Eye (tissue), 1 donor: Measurements from ENCODE around the gene ALKAL2.

Experiments
- DNase-seq: peaks from one replicate; pipeline ENCODE4 v3.0.0-alpha.2; 2015

Gene ALKAL2

DNA sequence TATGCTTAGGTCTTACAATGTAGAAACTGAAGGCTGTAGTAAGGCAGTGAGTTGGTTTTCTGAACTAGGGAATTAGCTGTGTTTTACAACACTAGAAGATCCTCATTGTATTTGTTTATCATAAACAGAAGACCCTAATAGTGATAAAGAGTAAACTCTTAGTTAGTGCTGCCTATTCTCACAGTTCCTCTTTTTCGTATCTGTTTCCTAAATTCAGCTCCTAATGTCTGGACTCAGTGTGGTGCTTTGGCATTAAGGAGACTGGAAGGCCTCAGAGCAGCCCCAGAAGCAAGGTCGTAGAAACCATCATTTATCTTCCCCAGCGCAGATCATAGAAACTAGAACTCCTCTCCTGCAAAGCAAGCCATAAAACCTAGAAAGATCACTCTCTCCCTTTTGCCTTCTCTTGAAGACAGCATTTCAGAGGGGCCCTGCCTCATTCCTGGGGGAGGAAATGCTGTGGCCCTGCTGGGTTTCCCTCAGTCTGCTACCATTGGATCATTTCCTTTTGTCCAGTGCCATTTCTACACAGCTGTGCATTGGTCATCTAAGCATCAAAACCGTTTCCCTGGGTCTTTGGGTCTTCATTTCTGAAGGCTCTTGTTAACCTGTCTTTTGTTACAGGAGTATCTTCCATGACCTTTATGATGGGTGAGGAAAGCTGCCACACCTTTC lies 18.4 kb downstream of the ALKAL2 start:
- DNase-seq = no peak

DNA sequence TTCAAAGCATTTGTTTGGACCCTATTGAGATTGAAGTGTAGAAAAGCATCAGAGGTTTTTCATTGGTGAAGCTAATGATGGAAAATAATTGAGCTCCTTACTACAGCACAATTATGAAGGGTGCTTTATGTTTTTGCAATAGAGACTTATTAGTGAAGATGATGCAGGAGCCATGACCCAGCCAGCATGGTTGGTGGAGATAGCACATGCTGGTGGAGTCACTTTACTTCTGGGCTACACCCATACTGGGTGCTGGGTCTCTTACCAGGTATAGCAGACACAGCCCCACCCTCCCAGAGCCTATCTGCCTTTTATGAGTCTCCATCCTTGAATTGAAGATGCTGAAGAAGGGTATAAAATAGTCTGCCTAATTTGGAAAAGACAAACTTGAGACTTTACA lies 19.6 kb downstream of the ALKAL2 start:
- DNase-seq = no peak

DNA sequence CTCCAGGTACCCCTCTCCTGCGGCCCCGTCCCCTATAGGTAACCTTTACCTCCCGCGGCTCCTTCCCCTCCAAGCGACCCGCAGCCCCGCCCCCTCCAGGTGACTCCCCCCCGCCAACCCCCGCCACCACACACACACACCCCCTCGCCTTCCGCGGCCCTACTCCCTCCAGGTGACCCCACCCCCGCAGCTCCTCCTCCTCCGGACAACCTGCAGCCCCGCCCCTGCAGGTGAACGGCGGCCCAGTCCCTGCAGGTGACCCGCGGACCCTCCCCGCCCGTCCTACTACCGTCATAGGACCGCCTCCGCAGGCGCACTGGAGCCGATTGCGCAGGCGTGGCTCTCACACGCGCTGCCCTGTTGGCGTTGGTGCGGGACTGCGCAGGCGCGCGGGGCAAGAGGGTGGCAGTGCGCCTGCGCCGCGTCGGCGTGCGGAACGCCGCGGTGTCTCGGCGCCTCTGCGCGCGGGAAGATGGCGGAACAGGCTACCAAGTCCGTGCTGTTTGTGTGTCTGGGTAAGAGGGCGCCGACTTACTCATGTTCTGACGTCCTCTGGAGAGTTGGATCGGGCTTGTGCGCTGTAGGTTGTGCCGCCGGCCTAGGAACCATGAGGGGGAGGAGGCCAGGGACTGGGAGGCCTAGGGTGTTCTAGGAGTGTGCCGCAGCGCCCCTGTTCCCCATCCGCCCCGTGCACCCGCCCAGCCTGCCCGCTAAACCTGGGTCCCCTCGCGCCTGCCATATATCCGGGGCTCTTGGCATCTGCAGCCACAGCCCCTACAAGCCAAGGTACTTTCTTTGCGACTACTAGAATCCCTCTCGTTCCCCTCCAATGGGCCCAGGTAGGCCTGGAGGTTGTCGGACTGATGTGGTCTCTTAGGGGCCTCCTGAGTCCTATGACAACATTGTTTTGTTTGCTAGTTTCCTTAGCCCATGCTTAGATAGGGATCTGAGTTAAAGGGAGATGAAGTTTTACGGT lies 23.1 kb downstream of the ALKAL2 start, which contains the start of gene ACP1:
ACP1 (plus strand) TSS at position 455 of the 976 bp plus-strand sequence; CDS start at position 473, 18 bp downstream.
- peak; percentile 97 for DNase-seq

DNA sequence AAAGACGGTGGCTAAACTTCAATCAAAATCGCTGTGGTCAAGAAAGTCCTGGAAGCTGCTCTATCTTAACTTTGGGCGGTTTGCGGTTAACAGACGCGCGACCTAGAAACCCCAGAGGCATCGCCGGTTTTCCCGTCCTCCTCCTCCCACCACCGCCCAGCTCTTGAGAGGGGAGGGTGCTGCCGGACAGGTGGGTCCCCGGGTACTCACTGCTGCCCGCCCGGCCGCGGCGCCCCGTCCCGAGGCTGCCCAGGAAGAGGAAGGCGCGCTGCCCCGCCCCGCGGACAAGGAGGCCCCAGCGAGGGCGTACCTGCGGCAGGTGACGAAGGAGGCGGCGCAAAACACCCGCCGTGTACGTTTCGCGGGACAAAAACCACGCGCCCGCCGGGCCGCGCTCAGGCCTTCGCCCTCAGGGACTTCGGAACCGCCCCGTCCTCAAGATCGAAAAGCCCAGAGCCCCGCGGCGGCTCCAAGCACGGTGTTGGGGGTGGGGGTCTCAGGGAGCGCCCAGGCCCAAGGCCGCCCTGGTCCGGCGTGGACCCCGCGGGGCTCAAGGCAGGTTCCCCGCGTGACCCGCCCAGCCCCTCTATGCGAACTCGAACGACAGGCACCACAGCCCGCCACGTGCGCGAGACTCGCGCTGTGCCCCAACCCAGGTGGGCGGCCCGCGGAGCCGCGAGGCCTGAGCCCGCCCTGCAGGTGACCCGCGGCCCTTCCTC lies 24.0 kb downstream of the ALKAL2 start, which contains the start of gene SH3YL1:
SH3YL1 (minus strand) TSS at position 259 of the 719 bp plus-strand sequence; CDS start at position 211, 48 bp downstream.
- peak; percentile 57 for DNase-seq

DNA sequence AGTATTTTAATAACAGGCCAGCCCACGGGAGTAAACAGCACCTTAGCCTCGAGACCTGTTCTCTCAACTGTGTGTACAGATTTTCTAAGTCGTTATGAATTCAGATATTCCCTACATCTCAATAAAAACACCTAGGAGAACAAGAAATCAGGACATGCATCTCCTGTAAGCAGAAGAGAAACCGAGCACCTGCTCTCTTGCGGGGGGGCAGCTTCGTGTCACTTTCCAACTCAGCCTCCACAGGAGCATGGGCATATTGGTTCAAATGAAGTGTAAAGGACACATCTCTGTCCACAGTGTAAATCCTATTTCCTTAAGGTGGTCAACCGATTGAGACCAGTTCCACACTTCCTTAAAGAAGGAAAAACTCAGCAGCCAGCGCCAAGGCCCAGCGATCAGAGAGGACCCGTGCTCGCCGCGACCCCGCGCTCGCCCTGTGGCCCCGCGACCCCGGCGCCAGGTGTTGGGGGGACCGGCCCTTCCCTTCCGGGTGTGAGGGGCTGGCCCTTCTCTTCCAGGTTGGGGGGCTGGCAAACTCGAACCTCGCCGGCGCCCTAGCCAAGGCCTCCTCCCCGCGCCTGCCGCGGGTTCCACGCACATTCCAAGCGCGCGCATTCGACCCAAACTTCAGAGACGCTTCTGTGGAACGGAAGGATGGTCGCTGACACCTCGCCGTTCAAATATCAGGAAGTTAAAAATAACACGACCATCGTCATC lies 24.7 kb downstream of the ALKAL2 start:
- no peak for DNase-seq

DNA sequence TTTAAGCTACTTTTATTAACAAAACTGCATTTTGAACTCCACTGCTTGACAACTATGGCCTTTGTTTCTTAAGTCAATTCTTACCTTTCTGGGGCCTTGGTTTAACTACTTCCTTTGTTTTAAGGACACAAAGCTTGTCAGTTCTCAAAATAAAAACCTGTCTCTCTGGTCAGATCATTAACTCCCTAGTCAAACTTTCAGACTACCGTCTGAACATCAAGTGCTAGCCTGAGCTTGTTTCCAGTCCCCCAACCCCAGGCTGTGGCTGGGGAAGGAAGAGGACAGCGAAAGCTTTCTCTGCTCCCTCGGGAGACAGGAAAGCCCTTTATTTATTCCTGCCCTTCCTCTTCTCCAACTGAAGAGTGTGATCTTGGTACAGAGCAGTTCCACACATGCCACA lies 25.8 kb downstream of the ALKAL2 start:
- DNase-seq = no peak

DNA sequence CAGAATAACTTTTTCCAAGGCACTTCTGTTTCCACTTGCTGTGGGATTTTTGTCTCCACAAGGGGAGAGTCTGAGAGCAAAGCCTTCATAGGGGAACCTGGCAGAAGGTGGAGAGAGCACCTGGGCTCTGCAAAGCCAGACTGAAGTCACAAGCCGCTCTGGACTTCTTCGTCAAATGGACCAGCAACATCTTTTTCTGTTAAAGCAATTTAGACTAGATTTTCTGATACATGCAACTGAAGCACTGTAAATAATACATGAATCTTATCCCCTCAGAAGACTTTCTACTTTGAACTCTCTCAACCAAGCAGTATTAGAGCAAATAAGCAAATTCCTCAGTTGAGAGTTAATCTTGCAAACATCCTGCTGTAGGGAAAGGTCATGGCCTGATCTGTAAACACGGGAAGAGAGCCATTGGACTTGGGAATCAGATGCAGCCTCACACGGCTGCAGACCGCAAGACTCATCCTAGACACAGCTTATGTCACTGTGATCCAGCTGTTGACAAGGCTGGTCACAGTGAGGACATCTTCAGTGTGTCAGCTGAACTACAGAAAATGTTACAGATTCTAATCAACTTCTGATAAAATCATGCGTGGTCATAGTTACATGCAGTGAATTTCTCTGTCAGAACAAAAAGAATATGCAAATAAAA lies 27.3 kb downstream of the ALKAL2 start:
- DNase-seq = no peak

DNA sequence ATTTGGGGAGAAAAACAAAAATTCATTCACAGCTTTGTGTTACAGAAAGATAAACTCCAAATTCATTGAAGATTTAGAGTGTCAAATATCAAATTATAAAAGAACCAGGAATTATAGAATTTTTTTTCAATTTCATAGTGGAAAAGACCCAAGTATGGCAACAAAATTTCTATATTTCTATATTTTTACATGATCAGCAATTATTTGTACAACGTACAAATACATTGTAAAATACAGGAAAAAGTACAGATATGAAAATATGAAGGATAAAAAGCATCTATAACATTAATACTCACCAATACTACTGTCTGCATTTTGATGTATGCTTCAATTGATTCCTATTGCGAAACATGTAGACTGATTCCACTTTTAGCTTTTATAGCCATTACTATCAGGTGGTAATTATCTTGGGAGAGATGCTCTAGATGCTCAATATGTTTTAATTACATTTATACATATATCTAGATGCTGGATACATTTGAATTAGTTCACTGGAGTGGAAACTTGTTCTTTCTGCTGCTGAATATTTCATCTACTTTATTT lies 28.0 kb downstream of the ALKAL2 start:
- DNase-seq = no peak

DNA sequence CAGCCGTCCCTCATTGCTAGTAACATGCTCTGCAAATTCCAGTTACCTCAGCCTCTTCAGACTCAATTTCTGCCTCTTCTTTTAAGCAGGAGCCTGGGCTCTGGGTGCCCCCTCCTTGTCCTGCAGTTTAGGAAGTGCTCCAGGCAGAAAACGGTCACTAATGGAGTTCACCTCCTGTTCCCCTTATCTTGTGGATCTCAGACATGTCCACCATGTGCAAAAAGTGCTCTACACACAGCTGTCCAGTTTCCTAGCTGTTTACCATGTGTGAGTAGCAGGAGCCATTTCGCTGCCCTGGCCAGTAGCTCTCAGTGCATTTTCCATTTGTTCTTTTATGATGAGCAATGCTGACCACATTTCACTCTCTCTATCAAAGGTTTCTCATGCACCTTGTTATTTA lies 29.0 kb downstream of the ALKAL2 start:
- no peak for DNase-seq

DNA sequence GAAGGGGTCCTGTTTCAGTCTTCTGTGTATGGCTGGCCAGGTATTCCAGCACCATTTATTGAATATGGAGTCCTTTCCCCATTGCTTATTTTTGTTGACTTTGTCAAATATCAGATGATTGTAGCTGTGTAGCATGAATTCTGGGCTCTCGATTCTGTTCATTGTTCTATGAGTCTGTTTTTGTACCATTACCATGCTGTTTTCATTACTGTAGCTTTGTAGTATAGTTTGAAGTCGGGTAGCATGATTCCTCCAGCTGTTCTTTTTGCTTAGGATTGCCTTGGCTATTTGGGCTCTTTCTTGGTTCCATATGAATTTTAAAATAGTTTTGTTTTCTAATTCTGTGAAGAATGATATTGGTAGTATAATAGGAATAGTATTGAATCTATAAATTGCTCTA lies 30.0 kb downstream of the ALKAL2 start:
- DNase-seq = no peak

DNA sequence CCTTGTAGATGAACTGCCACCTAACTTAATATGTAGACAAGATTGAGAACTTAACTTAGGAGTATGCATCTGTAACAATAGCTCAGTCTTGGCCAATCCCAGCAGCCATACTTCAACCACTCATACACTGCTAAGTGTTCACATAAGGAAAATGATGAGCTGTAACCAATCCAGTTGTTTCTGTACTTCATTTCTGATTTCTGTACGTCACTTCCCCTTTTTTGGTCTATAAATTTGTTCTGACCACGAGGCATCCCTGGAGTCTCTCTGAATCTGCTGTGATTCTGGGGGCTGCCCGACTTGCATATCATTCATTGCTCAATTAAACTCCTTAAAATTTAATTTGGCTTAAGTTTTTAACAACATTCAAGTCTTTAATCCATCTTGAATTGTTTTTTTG lies 30.5 kb downstream of the ALKAL2 start:
- DNase-seq = no peak

DNA sequence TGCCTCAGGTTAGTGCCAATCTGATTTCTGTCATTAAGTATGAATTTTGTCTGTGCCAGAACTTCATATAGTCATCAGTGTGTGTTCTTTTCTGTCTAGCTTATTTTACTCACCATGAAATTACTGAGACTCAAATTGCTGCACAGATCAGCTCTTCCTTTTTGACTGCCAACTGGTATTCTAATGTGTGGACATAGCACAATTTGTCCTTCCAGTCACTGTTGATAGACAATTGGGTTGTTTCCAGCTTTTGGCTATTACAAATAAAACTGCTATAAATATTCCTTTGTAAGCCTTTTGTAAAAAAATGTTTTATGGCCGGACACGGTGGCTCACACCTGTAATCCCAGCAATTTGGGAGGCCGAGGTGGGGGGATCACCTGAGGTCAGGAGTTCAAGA lies 31.8 kb downstream of the ALKAL2 start:
- no peak for DNase-seq

DNA sequence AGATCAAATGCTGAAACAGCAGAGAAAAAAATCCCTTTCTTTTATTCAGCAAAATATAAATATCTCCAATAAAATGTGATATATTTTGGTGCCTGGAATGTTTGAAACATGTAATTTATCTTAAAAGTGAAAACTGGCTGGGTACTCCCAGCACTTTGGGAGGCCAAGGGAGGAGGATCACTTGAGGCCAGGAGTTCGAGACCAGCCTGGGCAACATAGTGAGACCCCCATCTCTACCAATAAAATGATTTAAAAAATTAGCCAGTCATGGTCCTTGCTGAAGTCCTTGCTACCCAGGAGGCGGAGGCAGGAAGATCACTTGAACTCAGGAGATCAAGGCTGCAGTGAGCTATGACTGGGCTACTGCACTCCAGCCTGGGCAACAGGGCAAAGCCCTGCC lies 32.7 kb downstream of the ALKAL2 start:
- DNase-seq = no peak

DNA sequence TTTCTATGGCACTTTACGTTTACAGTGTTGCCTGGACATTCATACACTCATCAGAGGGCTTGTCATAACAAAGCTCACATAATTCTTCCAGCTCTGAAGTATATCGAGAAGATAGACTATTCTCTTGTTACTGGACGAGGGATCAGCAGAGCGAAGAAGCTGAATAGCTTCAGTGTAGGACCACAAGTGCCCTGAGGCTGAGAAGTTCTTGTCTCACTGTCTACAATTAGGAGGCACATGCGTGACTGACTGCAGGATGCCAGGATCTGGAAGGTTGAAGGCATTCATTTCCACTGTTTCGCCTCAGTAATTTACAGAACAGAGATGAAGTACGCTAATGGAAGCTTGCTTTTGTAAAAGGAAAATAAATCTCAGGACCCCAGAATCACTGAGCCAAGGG lies 33.6 kb downstream of the ALKAL2 start:
- peak; percentile 44 for DNase-seq

DNA sequence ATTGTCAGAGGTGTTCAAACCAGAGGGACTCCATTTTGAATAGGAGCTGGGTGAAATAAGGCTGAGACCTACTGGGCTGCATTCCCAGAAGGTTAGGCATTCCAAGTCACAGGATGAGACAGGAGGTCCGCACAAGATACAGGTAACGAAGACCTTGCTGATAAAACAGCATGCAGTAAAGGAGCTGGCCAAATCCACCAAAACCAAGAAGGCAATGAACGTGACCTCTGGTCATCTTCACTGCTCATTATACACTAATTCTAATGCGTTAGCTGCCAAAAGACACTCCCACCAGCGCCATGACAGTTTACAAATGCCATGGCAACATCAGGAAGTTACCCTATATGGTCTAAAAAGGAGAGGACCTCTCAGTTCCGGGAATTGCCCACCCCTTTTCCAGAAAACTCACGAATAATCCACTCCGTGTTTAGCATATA lies 34.7 kb downstream of the ALKAL2 start:
- DNase-seq = no peak

DNA sequence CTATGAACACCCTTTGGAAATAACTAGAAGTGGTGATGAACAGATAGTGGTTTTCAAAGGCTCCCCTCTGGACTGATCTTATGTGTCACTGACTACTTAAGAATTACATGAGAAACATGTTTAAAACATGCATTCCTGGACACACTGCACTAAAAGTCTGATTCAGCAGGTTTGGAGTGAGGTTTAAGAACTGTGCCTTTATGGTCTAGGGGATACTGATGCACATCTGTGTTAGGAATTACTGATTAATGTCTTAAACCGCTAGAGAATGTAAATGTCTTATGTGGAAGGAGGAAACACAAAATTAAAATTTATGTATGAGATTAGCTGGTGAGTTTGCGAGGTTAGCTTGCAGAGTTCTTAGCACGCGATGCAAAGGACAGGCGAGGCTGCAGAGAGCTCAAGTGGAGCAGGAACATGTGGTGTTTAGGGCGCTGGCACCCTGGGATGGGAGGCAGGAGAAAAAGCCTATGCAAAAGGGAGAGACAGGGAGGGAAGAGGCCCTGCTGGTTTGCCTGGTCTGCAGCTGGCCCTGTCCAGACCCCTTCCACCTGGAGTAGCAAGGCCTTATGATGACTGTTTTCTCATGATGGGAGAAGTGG lies 35.8 kb downstream of the ALKAL2 start:
- DNase-seq = no peak

DNA sequence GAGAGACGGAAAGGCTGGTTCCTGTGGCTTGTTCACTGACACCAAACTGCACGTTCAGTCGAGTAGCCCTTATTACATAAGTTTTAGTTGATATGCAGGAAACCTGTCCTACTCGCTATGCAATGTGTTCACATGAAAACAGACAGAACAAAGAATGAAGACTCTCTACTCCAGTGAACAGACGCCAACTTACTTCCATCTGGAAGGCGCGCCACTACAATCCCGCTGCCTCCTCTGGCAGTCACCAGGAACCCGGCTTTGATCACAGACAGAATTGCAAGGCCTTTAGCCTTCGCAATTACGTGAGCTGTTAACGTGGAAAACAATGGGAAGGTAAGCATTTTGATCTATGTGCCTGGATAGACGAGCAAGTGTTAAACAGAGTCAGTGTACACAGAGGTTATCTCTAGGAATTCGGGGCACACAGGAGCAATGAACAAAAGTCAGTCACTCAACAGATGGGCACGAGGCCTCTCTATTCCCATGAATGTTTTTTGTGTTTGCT lies 38.3 kb downstream of the ALKAL2 start:
- no peak for DNase-seq

DNA sequence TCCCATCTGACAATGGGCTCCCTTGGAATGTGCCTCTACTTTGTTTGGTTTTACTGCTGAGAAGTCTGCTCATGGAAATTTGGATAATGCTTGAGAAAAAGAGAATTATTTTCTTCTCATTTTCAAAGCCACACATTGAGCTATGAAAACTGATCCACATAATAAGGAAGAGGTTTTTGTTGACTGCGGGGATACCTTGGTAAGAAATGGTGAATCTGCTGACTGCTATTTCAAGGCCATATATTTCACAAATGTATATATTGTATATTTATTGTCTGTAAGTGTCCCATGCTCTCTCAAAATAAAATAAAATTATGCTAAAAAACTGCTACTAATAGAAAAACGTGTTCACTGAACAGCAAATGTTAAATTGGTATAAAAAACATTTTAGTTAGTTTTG lies 39.2 kb downstream of the ALKAL2 start:
- no peak for DNase-seq

DNA sequence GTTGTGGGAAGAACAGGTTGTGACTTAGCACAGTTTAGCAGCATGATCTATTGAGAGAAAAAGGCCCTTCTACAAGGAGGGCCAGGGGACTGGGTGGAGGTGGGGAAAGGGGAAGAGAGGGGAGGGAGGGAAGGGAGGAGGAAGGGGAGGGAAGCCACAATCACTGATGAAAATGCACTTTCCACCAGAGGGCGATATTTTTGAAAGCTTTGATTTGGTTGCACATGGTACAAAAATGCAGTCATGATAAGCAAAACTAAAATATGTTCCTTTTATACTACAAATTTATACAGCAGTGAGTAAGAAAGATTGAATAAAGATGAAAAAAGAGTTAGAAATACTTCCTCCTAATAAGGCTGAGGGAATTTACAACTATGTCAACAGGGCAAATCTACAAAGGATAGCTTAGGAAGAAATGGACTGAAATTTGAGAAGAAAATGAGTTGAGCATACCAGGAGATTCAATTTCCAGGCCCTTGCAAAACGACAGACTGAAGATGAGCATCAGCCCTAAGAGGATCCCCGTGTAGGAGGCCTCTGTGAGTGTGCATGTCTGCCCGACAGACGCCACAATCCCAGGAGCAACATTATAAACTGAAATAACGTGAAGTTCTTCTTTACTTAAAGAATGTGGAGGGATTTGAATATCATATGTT lies 41.3 kb downstream of the ALKAL2 start:
- peak; percentile 87 for DNase-seq

DNA sequence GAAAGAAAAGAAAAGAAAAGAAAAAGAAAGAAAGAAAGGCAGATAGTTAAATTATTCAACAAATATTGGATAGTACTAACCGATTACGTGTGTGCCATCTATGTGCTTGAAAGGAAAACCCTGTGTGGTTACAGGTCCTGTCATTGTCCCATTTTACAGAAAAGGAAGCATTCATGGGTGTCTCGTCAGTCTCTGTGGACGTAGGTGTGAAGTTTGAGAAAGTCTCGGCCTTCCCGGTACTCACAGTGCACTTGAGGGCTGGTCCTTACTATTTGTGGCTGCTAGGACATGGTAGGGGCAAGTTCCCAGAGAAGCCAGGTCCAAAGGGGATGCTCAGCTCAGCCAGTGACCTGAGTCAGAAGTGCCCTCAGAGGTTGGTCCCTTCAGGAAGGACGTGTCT lies 43.3 kb downstream of the ALKAL2 start:
- no peak for DNase-seq
